Endothelial cell of umbilical vein (primary cell): ENCODE data around the gene CAMSAP3. TPM values are rescaled to one million over a fixed set of nuclear protein-coding genes. Genes with fewer than 3 reads are reported as not detected.

Source experiments
- BruUV-seq: library from RNA; stranded (reverse); fragments of 400-500 nt; replicated peaks from 2 replicates; lab custom pipeline; 2021; lab: Mats Ljungman, UMichigan
- CTCF ChIA-PET: fragments of 300-600, 350-600 bp; sonication (Branson Sonifier 250); formaldehyde crosslinking; loops from one replicate; lab custom pipeline; 2021; ENCODE audit warnings: antibody characterized with exemption, inconsistent platforms; lab: Charles Lee
- POLR2A ChIA-PET: fragments of 300-600, 350-600 bp; sonication (Branson Sonifier 250); formaldehyde crosslinking; loops from one replicate; lab custom pipeline; 2021; ENCODE audit warnings: antibody characterized with exemption, inconsistent platforms; lab: Charles Lee
- DNase-seq: peaks from one replicate; pipeline ENCODE4 v3.0.0-alpha.2; 2011; ENCODE audit warnings: low read depth, low spot score
- FAIRE-seq: peaks from 2 replicates; lab custom pipeline; 2011; peaks lifted over from hg19 to GRCh38; lab: Jason Lieb, UNC
- H2AFZ ChIP-seq: 2 replicates; pipeline ENCODE4 v1.6.0; 2012; ENCODE audit warnings: low read depth, low read length, control low read depth, inconsistent platforms
- H3K27ac ChIP-seq: 2 replicates; pipeline ENCODE4 v1.5.1; 2011; ENCODE audit warnings: low read depth, mild to moderate bottlenecking, control low read depth, low read length, moderate library complexity; ENCODE audit not compliant: insufficient read depth
- H3K27me3 ChIP-seq, 2 experiments: 2 replicates each; pipeline versions ENCODE4 v1.6.0 to v1.6.1; 2011; ENCODE audit warnings: low read length in 2 of 2, mixed read lengths in 1 of 2; ENCODE audit not compliant: control insufficient read depth in 2 of 2, insufficient read depth in 2 of 2
- H3K36me3 ChIP-seq, 2 experiments: 2 replicates in 1 of 2; 3 replicates in 1 of 2; pipeline ENCODE4 v1.5.1; 2011; ENCODE audit warnings: low read length in 2 of 2, mild to moderate bottlenecking in 1 of 2, moderate library complexity in 1 of 2; ENCODE audit not compliant: control insufficient read depth in 2 of 2, insufficient read depth in 2 of 2; ENCODE audit errors: extremely low read depth in 1 of 2
- H3K4me1 ChIP-seq: 3 replicates; pipeline ENCODE4 v1.5.1; 2011; ENCODE audit warnings: mild to moderate bottlenecking, low read length; ENCODE audit not compliant: control insufficient read depth, insufficient read depth; ENCODE audit errors: extremely low read depth
- H3K4me2 ChIP-seq: 2 replicates; pipeline ENCODE4 v1.6.1; 2011; ENCODE audit warnings: low read length, control low read depth, mixed read lengths; ENCODE audit not compliant: insufficient read depth
- H3K4me3 ChIP-seq, 3 experiments: fragments of 200-600 bp in 1 of 3; sonication (generic), shearing (Covaris generic) in 1 of 3; replicated peaks in 1 of 3; 2 replicates each; pipeline ENCODE4 v1.5.1; 2011 to 2016; ENCODE audit warnings: control low read depth in 3 of 3, low read length in 3 of 3, mild to moderate bottlenecking in 2 of 3, inconsistent platforms in 1 of 3, low read depth in 1 of 3, moderate library complexity in 1 of 3; ENCODE audit not compliant: insufficient read depth in 1 of 3
- H3K79me2 ChIP-seq: 2 replicates; pipeline ENCODE4 v1.6.0; 2012; ENCODE audit warnings: low read length, inconsistent platforms; ENCODE audit not compliant: control insufficient read depth, insufficient read depth
- H3K9ac ChIP-seq: replicated peaks from 2 replicates; pipeline ENCODE3; 2011; ENCODE audit warnings: low read length, control low read depth; ENCODE audit not compliant: insufficient read depth; ENCODE audit errors: extremely low read depth
- H3K9me1 ChIP-seq: replicated peaks from 3 replicates; pipeline ENCODE4 v1.6.0; 2011; ENCODE audit warnings: mild to moderate bottlenecking, low read length; ENCODE audit not compliant: control insufficient read depth, insufficient read depth; ENCODE audit errors: extremely low read depth
- H3K9me3 ChIP-seq: replicated peaks from 2 replicates; pipeline ENCODE4 v1.5.1; 2012; ENCODE audit warnings: low read length, inconsistent platforms; ENCODE audit not compliant: control insufficient read depth, insufficient read depth
- H4K20me1 ChIP-seq: replicated peaks from 2 replicates; pipeline ENCODE3; 2011; ENCODE audit warnings: mild to moderate bottlenecking, low read length; ENCODE audit not compliant: control insufficient read depth, insufficient read depth; ENCODE audit errors: extremely low read depth
- CTCF ChIP-seq, 2 donors: IDR thresholded peaks; 1 replicate in 1 of 2; 2 replicates in 1 of 2; pipeline ENCODE4 v1.5.1; 2011; ENCODE audit warnings: low read length in 2 of 2, mild to moderate bottlenecking in 2 of 2, moderate library complexity in 2 of 2, control low read depth in 1 of 2, inconsistent platforms in 1 of 2, low read depth in 1 of 2; ENCODE audit not compliant: insufficient read depth in 1 of 2; ENCODE audit errors: extremely low read depth in 1 of 2
- EZH2 ChIP-seq: IDR thresholded peaks from 2 replicates; pipeline ENCODE4 v1.6.1; 2012; ENCODE audit warnings: borderline replicate concordance, low read depth, mild to moderate bottlenecking, moderate library complexity, low read length, inconsistent platforms; ENCODE audit not compliant: severe bottlenecking
- FOS ChIP-seq: IDR thresholded peaks from 2 replicates; pipeline ENCODE4 v1.6.1; 2011; ENCODE audit warnings: mild to moderate bottlenecking, low read length, moderate library complexity, borderline replicate concordance; ENCODE audit not compliant: insufficient read depth
- GATA2 ChIP-seq: IDR thresholded peaks from 2 replicates; pipeline ENCODE4 v1.7.0; 2011; ENCODE audit warnings: low read depth, mild to moderate bottlenecking, moderate library complexity, mixed read lengths, low read length; ENCODE audit not compliant: insufficient read length, insufficient read depth
- JUN ChIP-seq: IDR thresholded peaks from 2 replicates; pipeline ENCODE4 v1.6.1; 2011; ENCODE audit warnings: borderline replicate concordance, low read depth; ENCODE audit not compliant: insufficient read length, insufficient read depth
- MAX ChIP-seq: IDR thresholded peaks from 2 replicates; pipeline ENCODE4 v1.6.1; 2011; ENCODE audit not compliant: insufficient read depth, insufficient read length
- MYC ChIP-seq: IDR thresholded peaks from one replicate; pipeline ENCODE4 v1.6.1; 2011; ENCODE audit warnings: mild to moderate bottlenecking, low read depth, low read length
- POLR2A ChIP-seq: IDR thresholded peaks from 2 replicates; pipeline ENCODE4 v1.6.1; 2012; ENCODE audit warnings: low read depth, mild to moderate bottlenecking, control low read depth, low read length
- POLR2AphosphoS5 ChIP-seq: IDR thresholded peaks from 2 replicates; pipeline ENCODE4 v1.6.1; 2012; ENCODE audit warnings: low read depth, mild to moderate bottlenecking, control low read depth, low read length, moderate library complexity; ENCODE audit not compliant: insufficient read depth
- dilution Hi-C: fragments of 300-500 bp; cut with MboI; formaldehyde crosslinking; loops from one replicate; pipeline ENCODE4 v1.15.0; 2019; ENCODE audit warnings: low sequenced_read_pairs; ENCODE audit not compliant: extremely low pct_ligation_motif_present
- intact Hi-C: fragments of 100-400 bp; cut with micrococcal nuclease; formaldehyde crosslinking; loops from one replicate; pipeline ENCODE4 v1.10.0; 2022
- polyA plus RNA-seq, 4 experiments: library from polyadenylated mRNA; depleted of rRNA in 3 of 4; stranded (reverse) in 3 of 4; unstranded in 1 of 4; fragments of >200 nt; gene quantifications; 2 replicates each; pipeline versions ENCODE4 v1.2.1 to v1.2.3, GENCODE V29; 2011 to 2012; ENCODE audit warnings: missing spikeins in 1 of 4
- total RNA-seq: library from RNA; stranded (reverse); gene quantifications from 2 replicates; pipeline ENCODE4 v1.2.3, GENCODE V29; 2021

CAMSAP3 gene
- total and polyA plus RNA-seq, 2 donors (not counting 3 experiments of a cell fraction or from before 2014, with no cell fraction given) = 0.11 to 0.22 TPM

DNA sequence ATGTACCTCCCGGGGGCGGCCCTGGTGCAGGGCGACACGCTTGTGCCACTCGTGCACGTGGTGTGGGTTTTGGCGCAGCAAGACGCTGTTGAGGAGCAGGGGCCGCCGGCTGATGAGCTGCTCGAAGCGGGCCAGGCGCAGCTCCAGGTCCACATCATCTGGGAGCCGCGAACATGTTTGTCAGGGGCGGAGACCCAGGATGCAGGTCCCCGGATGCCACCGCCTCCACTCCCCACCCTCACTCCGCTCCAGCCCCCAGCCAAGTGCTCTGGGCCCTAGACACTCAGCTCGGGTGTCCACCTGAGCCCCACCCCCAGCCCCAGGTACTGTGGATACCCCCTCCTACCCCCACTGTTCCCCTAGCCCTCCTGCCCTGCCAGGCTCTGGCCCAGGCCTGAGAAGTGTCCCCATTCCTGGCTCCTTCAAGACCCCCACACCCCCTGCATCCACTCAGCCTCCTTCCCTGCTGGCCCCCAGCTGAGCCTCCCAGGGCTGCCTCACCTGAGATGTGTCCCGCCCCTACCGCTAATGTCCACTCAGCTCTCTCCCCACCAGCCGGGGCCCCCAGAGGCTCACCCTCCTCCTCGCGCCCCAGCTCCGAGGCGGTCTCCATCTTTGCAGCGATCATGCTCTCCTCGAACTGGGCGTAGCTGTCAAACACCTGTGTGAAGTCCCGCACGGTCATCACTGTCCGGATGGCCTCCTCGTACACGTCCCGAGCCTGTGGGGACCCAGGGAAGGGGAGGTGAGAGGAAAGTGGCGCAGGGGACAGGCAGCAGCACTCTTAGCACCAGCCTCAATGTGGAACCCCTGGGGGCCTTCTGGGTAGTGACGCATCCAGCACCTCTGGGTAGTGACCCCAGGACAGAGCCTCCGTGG lies 28.3 kb downstream of the CAMSAP3 start:
- no peak overlapping the region for H3K4me3 ChIP-seq
- BruUV-seq = no TSS peak
- DNase-seq = no peak
- TF ChIP-seq GATA2 (no peak), MAX (no peak), CTCF (IDR thresholded peaks at IDR 0.05; ENCODE audit: extremely low read depth in 1 of 2, insufficient read depth in 1 of 2, low read depth in 1 of 2, low read length in 2 of 2) (no peak), POLR2A (no peak), FOS (no peak), MYC (no peak), JUN (no peak), EZH2 (no peak), POLR2AphosphoS5 (no peak)
- no peak overlapping the region for H3K4me2 ChIP-seq
- intact Hi-C loops = no loop called here
- ChIA-PET POLR2A (interaction anchor here (0.6 kb wide), 2 partner anchors 75 to 176 kb away, joined by 3 read pairs; no protein-coding TSS in a partner anchor), CTCF (no interaction called here)
- dilution Hi-C loops = no loop called here
- no peak overlapping the region for H3K9ac ChIP-seq
- peaks cover 8% of the 10 kb centered on the region for H3K4me1 ChIP-seq
- no peaks in the 10 kb centered on the region for H3K9me3 ChIP-seq
- FAIRE-seq = no peak
- H3K9me1 ChIP-seq = no peaks in the 10 kb centered on the region
- no peaks in the 10 kb centered on the region for H4K20me1 ChIP-seq
- H3K36me3 ChIP-seq = peaks cover 2 to 37% of the 10 kb centered on the region in 2 experiments
- H2AFZ ChIP-seq = no peak overlapping the region
- no peak overlapping the region for H3K27ac ChIP-seq
- H3K79me2 ChIP-seq = peaks cover 25% of the 10 kb centered on the region
- no peaks in the 10 kb centered on the region for H3K27me3 ChIP-seq
